ENCODE data around the gene DLGAP4.

- TF ChIP-seq CTCF (IDR thresholded peaks at IDR 0.05) (no peak), JUND (IDR thresholded peaks at IDR 0.05) (no peak), CHD2 (IDR thresholded peaks at IDR 0.05; ENCODE audit: low read length, partially characterized antibody) (no peak), MAX (IDR thresholded peaks at IDR 0.05; ENCODE audit: low read depth) (no peak), EP300 (IDR thresholded peaks at IDR 0.05; ENCODE audit: borderline replicate concordance in 1 of 2, low read depth in 1 of 2, low read length in 1 of 2) (no peak), TAF1 (IDR thresholded peaks at IDR 0.05; ENCODE audit: borderline replicate concordance, low read depth, low read length) (no peak), IRF3 (IDR thresholded peaks at IDR 0.05; ENCODE audit: low read depth, low read length) (no peak)
Observed at GRCh38 chr20:36498386-36499179, 192.4 kb downstream of the DLGAP4 start.

All from SK-N-SH (cell line).